ENCODE data around the gene DDI2.

- TF ChIP-seq CTCF (conservative IDR thresholded peaks at IDR 0.05; ENCODE audit: low read length) (no peak), EZH2phosphoT487 (IDR thresholded peaks at IDR 0.05; ENCODE audit: borderline replicate concordance, low read depth, low read length) (no peak)
Measured at GRCh38 chr1:15628003-15628402, 10.7 kb downstream of the DDI2 start.
